Measurements from ENCODE around the gene CGRRF1.

CGRRF1 gene

GRCh38 chr14:54582334-54582733 is 72.6 kb downstream of the CGRRF1 start:
- no peak for DNase-seq

GRCh38 chr14:54584097-54584496 is 74.4 kb downstream of the CGRRF1 start:
- no peak for DNase-seq

- DNase-seq = no peak
Measured at GRCh38 chr14:54585214-54585613, 75.5 kb downstream of the CGRRF1 start.
